Hepatocyte (in vitro differentiated cells): ENCODE measurements around the gene ITGB7. TPM values are rescaled to one million over a fixed set of nuclear protein-coding genes. Genes with fewer than 3 reads are reported as not detected.

Experiments
- DNase-seq: peaks from one replicate; pipeline ENCODE4 v3.0.0-alpha.2; 2016; ENCODE audit warnings: low spot score
- H2AFZ ChIP-seq: fragments of 200-600 bp; sonication (generic); 2 replicates; pipeline ENCODE4 v1.6.0; 2016; ENCODE audit warnings: antibody characterized with exemption, mild to moderate bottlenecking
- H3K27ac ChIP-seq: fragments of 200-600 bp; sonication (generic); 2 replicates; pipeline ENCODE4 v1.5.1; 2016; ENCODE audit warnings: mild to moderate bottlenecking
- H3K27me3 ChIP-seq: fragments of 200-600 bp; sonication (generic); 2 replicates; pipeline ENCODE4 v1.6.1; 2016
- H3K36me3 ChIP-seq: fragments of 200-600 bp; sonication (generic); replicated peaks from 2 replicates; pipeline ENCODE4 v1.5.1; 2016; ENCODE audit warnings: low read depth; ENCODE audit not compliant: insufficient read depth
- H3K4me1 ChIP-seq: fragments of 200-600 bp; sonication (generic); 2 replicates; pipeline ENCODE4 v1.5.1; 2016; ENCODE audit warnings: mild to moderate bottlenecking, moderate library complexity; ENCODE audit not compliant: insufficient read depth
- H3K4me2 ChIP-seq: fragments of 200-600 bp; sonication (generic); 2 replicates; pipeline ENCODE4 v1.6.0; 2016
- H3K4me3 ChIP-seq: fragments of 200-600 bp; sonication (generic); 2 replicates; pipeline ENCODE4 v1.5.1; 2016; ENCODE audit warnings: mild to moderate bottlenecking
- H3K79me2 ChIP-seq: fragments of 200-600 bp; sonication (generic); 2 replicates; pipeline ENCODE4 v1.6.0; 2017; ENCODE audit warnings: mild to moderate bottlenecking
- H3K9me2 ChIP-seq: fragments of 200-600 bp; sonication (generic); replicated peaks from 2 replicates; pipeline ENCODE4 v1.6.0; 2017; ENCODE audit warnings: mild to moderate bottlenecking; ENCODE audit not compliant: insufficient read depth
- H3K9me3 ChIP-seq: fragments of 200-600 bp; sonication (generic); 2 replicates; pipeline ENCODE4 v1.5.1; 2016; ENCODE audit warnings: low read depth, mild to moderate bottlenecking
- H4K20me1 ChIP-seq: fragments of 200-600 bp; sonication (generic); 2 replicates; pipeline ENCODE4 v1.6.0; 2016; ENCODE audit warnings: mild to moderate bottlenecking; ENCODE audit not compliant: insufficient read depth, poor library complexity, severe bottlenecking
- EZH2 ChIP-seq: fragments of 200-600 bp; sonication (generic); IDR thresholded peaks from 2 replicates; pipeline ENCODE4 v1.6.1; 2016; ENCODE audit warnings: antibody characterized with exemption, mild to moderate bottlenecking, borderline replicate concordance
- EZH2phosphoT487 ChIP-seq: fragments of 200-600 bp; sonication (generic); IDR thresholded peaks from one replicate; pipeline ENCODE4 v1.6.1; 2018; ENCODE audit warnings: antibody characterized with exemption, mild to moderate bottlenecking, low read depth, moderate library complexity; ENCODE audit not compliant: unreplicated experiment, severe bottlenecking
- WGBS: methylation state at CpG from one replicate; pipeline ENCODE4 v1.1.6; 2016; ENCODE audit warnings: low lambda C conversion rate; ENCODE audit errors: missing lambda C conversion rate; 5-methylcytosine and 5-hydroxymethylcytosine counted together
- polyA plus RNA-seq: library from polyadenylated mRNA; unstranded; fragments of >200 nt; fragmentation: Nextera tagmentation; extraction: Ambion mirVana; gene quantifications from 2 replicates; pipeline ENCODE4 v1.2.1, GENCODE V29; 2016
- total RNA-seq: library from RNA; depleted of rRNA; stranded (reverse); fragments of >200 nt; gene quantifications from 2 replicates; pipeline ENCODE4 v1.2.3, GENCODE V29; 2014
- TF ChIP-seq, protein P1 (sequence below): fragments of 200-600 bp; sonication (generic); IDR thresholded peaks from 2 replicates; pipeline ENCODE4 v1.5.1; 2016; ENCODE audit warnings: antibody characterized with exemption, mild to moderate bottlenecking; ENCODE audit not compliant: poor library complexity

The ITGB7 gene
- total and polyA plus RNA-seq, 2 experiments from 2014 or later = 0.23 TPM; not detected in 1

GRCh38 chr12:53182903-53183302, 24.1 kb downstream of the ITGB7 start:
- Histone ChIP-seq H3K27ac (peak overlapping the region; percentile 94), H4K20me1 (peaks cover 6% of the 10 kb centered on the region), H3K79me2 (peaks cover 51% of the 10 kb centered on the region), H3K4me1 (peaks cover 30% of the 10 kb centered on the region), H3K36me3 (no peaks in the 10 kb centered on the region), H3K4me3 (no peak overlapping the region), H3K4me2 (peak overlapping the region; percentile 89), H3K27me3 (no peaks in the 10 kb centered on the region), H3K9me3 (no peaks in the 10 kb centered on the region), H2AFZ (no peak overlapping the region), H3K9me2 (no peaks in the 10 kb centered on the region)
- TF ChIP-seq EZH2 (no peak), EZH2phosphoT487 (no peak)
- TF ChIP-seq, protein P1, sequence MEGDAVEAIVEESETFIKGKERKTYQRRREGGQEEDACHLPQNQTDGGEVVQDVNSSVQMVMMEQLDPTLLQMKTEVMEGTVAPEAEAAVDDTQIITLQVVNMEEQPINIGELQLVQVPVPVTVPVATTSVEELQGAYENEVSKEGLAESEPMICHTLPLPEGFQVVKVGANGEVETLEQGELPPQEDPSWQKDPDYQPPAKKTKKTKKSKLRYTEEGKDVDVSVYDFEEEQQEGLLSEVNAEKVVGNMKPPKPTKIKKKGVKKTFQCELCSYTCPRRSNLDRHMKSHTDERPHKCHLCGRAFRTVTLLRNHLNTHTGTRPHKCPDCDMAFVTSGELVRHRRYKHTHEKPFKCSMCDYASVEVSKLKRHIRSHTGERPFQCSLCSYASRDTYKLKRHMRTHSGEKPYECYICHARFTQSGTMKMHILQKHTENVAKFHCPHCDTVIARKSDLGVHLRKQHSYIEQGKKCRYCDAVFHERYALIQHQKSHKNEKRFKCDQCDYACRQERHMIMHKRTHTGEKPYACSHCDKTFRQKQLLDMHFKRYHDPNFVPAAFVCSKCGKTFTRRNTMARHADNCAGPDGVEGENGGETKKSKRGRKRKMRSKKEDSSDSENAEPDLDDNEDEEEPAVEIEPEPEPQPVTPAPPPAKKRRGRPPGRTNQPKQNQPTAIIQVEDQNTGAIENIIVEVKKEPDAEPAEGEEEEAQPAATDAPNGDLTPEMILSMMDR = no peak
- WGBS = 38% methylated on average over 2 of the region's 2 CpGs
- DNase-seq = no peak

DNA sequence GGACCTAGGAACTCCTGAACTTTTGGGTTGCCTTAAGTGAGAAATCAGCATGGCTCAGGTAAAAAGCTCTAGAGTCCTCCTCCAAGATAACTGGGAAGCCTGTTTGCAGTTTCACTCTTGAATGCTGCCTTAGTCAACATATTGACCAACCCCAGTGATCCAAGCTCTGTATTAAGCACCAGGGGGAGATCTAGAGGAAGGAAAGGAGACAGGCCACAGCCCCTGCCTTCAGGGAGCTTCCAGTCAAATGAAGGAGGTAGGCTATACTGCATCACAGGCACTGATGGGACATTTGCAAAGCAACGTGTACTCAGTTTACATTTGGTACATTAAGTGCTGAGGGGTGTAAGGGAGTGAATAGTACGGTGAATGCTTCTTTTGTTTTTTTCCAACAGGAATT, 25.1 kb downstream of the ITGB7 start:
- H4K20me1 ChIP-seq = peaks cover 6% of the 10 kb centered on the region
- peak overlapping the region; percentile 94 for H3K27ac ChIP-seq
- no peak for TF ChIP-seq EZH2
- TF ChIP-seq EZH2phosphoT487 = no peak
- TF ChIP-seq, protein P1 = no peak
- H3K79me2 ChIP-seq = peaks cover 60% of the 10 kb centered on the region
- H3K9me2 ChIP-seq = no peaks in the 10 kb centered on the region
- H2AFZ ChIP-seq = no peak overlapping the region
- WGBS = 88% methylated on average over 2 of the region's 2 CpGs
- no peaks in the 10 kb centered on the region for H3K9me3 ChIP-seq
- peak overlapping the region; percentile 89 for H3K4me2 ChIP-seq
- H3K36me3 ChIP-seq = no peaks in the 10 kb centered on the region
- no peak for DNase-seq
- H3K4me3 ChIP-seq = peak overlapping the region; percentile 33
- H3K4me1 ChIP-seq = peaks cover 30% of the 10 kb centered on the region
- H3K27me3 ChIP-seq = no peaks in the 10 kb centered on the region

GRCh38 chr12:53180931-53181645, 26.0 kb downstream of the ITGB7 start:
- H3K9me3 ChIP-seq = no peaks in the 10 kb centered on the region
- H4K20me1 ChIP-seq = peaks cover 6% of the 10 kb centered on the region
- TF ChIP-seq, protein P1 = no peak
- TF ChIP-seq EZH2phosphoT487 (no peak), EZH2 (no peak)
- peak overlapping the region; percentile 61 for H2AFZ ChIP-seq
- H3K27me3 ChIP-seq = no peaks in the 10 kb centered on the region
- 3% methylated on average over 31 of the region's 57 CpGs for WGBS
- no peaks in the 10 kb centered on the region for H3K36me3 ChIP-seq
- no peaks in the 10 kb centered on the region for H3K9me2 ChIP-seq
- H3K4me3 ChIP-seq = peak overlapping the region; percentile 33
- H3K27ac ChIP-seq = peak overlapping the region; percentile 94
- H3K79me2 ChIP-seq = peaks cover 63% of the 10 kb centered on the region
- peaks cover 30% of the 10 kb centered on the region for H3K4me1 ChIP-seq
- H3K4me2 ChIP-seq = peak overlapping the region; percentile 89
- DNase-seq = peak; percentile 89
